OCI-LY7 (cell line): ENCODE measurements around the gene SERTAD4.

ENCODE experiments used
- EZH2phosphoT487 ChIP-seq: fragments of 200-600 bp; sonication (generic); IDR thresholded peaks from 2 replicates; pipeline ENCODE4 v1.6.1; 2018; ENCODE audit warnings: low read depth, borderline replicate concordance, mild to moderate bottlenecking, mixed run types, antibody characterized with exemption, low read length, moderate library complexity, mixed read lengths
- TF ChIP-seq, protein P1 (sequence below): fragments of 200-600 bp; sonication (generic); conservative IDR thresholded peaks from 2 replicates; pipeline ENCODE4 v1.5.1; 2014; ENCODE audit warnings: mild to moderate bottlenecking, antibody characterized with exemption, low read length, moderate library complexity, mixed read lengths

DNA sequence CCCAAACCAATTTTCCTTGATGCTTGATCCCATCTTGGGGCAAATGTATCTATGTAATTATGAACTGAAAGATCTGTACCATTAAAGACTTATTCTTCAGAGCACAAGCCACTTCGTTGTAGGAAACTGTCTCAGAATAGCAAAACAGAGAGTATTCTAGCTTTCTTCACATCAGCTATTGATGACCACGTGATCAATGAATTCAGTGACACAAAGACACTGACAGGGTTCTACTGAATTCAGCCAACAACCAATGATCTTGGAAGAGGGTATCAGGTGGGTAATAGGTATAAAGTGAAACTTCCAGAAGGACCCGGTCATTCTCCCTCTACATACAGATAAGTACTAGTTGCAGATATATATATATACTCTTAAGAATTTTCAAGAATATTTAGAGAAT, 33.8 kb upstream of the SERTAD4 start:
- TF ChIP-seq, protein P1, sequence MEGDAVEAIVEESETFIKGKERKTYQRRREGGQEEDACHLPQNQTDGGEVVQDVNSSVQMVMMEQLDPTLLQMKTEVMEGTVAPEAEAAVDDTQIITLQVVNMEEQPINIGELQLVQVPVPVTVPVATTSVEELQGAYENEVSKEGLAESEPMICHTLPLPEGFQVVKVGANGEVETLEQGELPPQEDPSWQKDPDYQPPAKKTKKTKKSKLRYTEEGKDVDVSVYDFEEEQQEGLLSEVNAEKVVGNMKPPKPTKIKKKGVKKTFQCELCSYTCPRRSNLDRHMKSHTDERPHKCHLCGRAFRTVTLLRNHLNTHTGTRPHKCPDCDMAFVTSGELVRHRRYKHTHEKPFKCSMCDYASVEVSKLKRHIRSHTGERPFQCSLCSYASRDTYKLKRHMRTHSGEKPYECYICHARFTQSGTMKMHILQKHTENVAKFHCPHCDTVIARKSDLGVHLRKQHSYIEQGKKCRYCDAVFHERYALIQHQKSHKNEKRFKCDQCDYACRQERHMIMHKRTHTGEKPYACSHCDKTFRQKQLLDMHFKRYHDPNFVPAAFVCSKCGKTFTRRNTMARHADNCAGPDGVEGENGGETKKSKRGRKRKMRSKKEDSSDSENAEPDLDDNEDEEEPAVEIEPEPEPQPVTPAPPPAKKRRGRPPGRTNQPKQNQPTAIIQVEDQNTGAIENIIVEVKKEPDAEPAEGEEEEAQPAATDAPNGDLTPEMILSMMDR: no peak
- no peak for TF ChIP-seq EZH2phosphoT487
